IPS-18a (cell line): ENCODE results near the gene XAGE3.

Experiments
- H3K27ac ChIP-seq: one replicate; pipeline ENCODE4 v1.5.1; 2013; ENCODE audit warnings: low read length
- H3K27me3 ChIP-seq: one replicate; pipeline ENCODE4 v1.6.1; 2013; ENCODE audit warnings: mild to moderate bottlenecking, low read length; ENCODE audit not compliant: control insufficient read depth, insufficient read depth
- H3K36me3 ChIP-seq: one replicate; pipeline ENCODE4 v1.6.1; 2013; ENCODE audit warnings: low read depth, low read length; ENCODE audit not compliant: control insufficient read depth
- H3K4me1 ChIP-seq: one replicate; pipeline ENCODE4 v1.6.1; 2013; ENCODE audit warnings: low read depth, low read length; ENCODE audit not compliant: control insufficient read depth
- H3K4me3 ChIP-seq: one replicate; pipeline ENCODE4 v1.5.1; 2013; ENCODE audit warnings: low read length
- H3K9ac ChIP-seq: one replicate; pipeline ENCODE4 v1.6.1; 2013; ENCODE audit warnings: mild to moderate bottlenecking, low read length, moderate library complexity
- H3K9me3 ChIP-seq: one replicate; pipeline ENCODE4 v1.6.1; 2013; ENCODE audit warnings: low read depth, low read length; ENCODE audit not compliant: control insufficient read depth

The XAGE3 gene

GRCh38 chrX:52824608-52825007, 43.3 kb downstream of the XAGE3 start:
- H3K4me3 ChIP-seq = no peak overlapping the region
- no peaks in the 10 kb centered on the region for H3K27me3 ChIP-seq
- H3K9ac ChIP-seq = no peak overlapping the region
- peaks cover 13% of the 10 kb centered on the region for H3K9me3 ChIP-seq
- H3K4me1 ChIP-seq = no peaks in the 10 kb centered on the region
- H3K27ac ChIP-seq = no peak overlapping the region
- H3K36me3 ChIP-seq = no peaks in the 10 kb centered on the region

DNA sequence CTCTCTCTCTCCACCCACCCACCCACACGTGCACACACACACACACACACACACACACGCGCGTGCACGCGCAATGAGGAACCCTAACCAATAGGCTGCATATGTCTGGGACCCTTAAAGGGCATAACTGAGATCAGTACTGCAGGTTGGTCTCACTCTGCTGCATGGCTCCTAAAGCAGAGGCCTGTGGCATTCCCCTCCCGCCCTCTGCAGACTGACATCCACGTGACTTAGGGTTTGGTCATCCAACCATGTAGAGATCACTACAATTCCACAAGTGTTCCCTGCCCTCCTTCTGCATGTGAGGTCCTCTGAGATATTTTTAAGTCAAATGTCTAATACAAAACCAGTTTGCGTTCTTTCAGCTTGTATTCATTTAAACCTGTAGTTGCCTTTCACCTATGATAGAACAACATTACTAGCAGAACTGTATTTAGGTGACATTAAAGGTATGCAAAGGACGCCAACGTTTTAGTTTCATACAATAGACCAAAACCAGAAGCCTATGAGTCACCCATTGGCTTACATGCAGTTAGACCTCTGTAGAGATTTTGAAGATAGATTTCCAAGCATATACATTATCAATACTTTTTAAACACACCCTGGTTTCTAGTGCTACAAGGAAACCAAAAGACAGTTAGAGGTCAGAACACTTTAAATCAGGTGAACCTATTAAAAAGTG, 46.7 kb downstream of the XAGE3 start:
- no peaks in the 10 kb centered on the region for H3K36me3 ChIP-seq
- H3K9ac ChIP-seq = no peak overlapping the region
- H3K4me1 ChIP-seq = no peaks in the 10 kb centered on the region
- peaks cover 13% of the 10 kb centered on the region for H3K9me3 ChIP-seq
- no peaks in the 10 kb centered on the region for H3K27me3 ChIP-seq
- no peak overlapping the region for H3K27ac ChIP-seq
- H3K4me3 ChIP-seq = no peak overlapping the region

GRCh38 chrX:52819788-52820187, 48.1 kb downstream of the XAGE3 start:
- H3K27ac ChIP-seq = no peak overlapping the region
- no peaks in the 10 kb centered on the region for H3K36me3 ChIP-seq
- H3K9ac ChIP-seq = no peak overlapping the region
- peaks cover 12% of the 10 kb centered on the region for H3K9me3 ChIP-seq
- no peak overlapping the region for H3K4me3 ChIP-seq
- H3K27me3 ChIP-seq = no peaks in the 10 kb centered on the region
- H3K4me1 ChIP-seq = no peaks in the 10 kb centered on the region
